DMS53 (cell line): ENCODE data around the gene TAS2R31.
"Not testable (repeated sequence)": the region's sequence is repeated elsewhere in the genome, so short reads cannot be mapped to it uniquely, and the experiment has no call there.

Experiments used
- DNase-seq: peaks from one replicate; lab custom pipeline; 2025; lab: John Stamatoyannopoulos, UW

Gene TAS2R31, protein sequence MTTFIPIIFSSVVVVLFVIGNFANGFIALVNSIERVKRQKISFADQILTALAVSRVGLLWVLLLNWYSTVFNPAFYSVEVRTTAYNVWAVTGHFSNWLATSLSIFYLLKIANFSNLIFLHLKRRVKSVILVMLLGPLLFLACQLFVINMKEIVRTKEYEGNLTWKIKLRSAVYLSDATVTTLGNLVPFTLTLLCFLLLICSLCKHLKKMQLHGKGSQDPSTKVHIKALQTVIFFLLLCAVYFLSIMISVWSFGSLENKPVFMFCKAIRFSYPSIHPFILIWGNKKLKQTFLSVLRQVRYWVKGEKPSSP

DNA sequence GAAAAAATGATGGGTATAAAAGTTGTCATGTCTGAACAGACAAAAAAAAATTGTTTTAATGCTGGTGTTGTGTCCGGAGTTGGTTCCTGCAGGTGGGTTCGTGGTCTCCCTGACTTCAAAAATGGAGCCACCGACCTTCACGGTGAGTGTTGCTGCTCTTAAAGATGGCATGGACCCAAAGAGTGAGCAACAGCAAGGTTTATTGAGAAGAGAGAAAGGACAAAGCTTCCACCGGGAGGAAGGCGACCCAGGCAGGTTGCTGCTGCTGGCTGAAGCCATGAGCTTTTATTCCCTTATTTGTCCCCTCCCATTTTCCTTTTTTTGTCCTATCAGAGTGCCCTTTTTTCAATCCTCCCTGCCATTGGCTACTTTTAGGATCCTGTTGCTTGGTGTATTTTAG lies at the start of gene TAS2R31:
TSS of gene TAS2R31 (minus strand) at position 101 of the 400 bp plus-strand sequence. CDS start at position 29, 72 bp downstream.
- DNase-seq = no peak

DNA sequence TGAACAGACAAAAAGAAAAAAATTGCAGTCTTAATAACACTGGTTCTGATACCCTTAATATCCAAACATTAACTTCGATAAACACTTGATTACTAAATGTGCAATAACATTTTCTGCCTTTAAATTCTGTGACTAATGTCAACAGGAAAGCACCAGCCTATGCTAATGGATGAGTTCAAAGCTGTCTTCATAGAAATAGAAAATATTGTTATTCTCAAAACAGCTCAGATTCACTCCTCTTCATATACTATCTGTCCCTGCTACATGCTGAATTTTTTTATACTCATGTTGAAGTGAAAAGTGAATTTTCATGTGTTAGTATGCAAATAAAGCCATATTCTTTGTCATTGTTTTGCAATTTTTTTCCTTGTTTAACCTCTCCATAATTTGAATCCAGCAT lies 47.0 kb upstream of the TAS2R31 start:
- no peak for DNase-seq

DNA sequence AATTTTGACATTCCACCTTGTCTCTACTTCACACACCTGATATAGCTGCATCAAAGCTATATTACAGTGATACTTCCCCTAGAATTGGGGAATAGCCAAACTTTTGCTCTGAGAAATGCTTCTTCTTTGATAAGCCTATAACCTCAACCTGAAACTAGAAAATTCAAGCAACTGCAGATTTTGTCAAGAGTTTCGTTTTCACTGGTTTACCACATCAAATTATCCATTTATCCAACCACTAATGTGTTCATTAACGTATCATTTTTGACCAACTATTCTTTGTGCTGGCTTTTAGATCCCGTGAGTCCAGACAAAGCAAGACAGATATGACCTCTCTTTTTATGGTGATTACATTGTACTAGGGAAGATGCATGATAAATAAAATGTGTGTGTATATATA lies 44.4 kb upstream of the TAS2R31 start:
- DNase-seq = no peak

DNA sequence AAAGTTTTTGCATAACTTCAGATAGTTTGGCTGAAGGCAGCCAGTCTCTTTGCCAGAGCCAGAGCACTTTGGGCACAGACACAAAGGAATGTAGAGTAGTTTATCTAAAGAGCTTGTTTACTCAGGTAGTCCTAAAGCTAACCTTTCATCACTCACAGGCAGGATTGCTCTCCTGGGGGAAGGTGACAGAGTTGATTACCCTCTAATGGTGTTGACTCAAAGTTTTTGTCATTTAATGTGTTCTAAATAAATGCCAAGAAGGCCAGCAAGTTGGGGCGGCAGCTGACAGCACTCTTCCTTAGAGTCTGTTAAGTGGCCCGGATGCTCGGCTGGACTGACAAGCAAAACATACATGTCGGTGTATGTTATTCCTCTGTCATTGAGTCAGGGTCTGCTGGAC lies 40.2 kb upstream of the TAS2R31 start:
- no peak for DNase-seq

DNA sequence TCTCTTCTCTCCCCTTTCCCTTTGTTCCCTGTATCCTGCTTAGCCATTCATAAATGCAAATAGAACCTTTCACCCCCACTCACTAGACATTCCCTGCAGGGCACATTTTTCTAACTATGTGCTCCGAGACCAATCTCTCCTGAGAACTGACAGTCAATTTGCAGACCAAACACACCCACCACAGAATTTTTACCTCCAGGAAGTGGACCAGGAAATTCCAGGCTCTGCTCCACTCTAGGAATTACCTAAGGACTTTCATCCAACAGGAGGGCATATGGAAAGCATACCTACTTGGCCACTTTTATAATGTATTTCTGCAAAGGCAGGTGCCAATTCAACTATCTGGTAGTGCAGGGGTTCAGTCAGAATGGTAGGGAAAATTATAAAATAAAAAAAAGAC lies 39.8 kb upstream of the TAS2R31 start:
- no peak for DNase-seq

DNA sequence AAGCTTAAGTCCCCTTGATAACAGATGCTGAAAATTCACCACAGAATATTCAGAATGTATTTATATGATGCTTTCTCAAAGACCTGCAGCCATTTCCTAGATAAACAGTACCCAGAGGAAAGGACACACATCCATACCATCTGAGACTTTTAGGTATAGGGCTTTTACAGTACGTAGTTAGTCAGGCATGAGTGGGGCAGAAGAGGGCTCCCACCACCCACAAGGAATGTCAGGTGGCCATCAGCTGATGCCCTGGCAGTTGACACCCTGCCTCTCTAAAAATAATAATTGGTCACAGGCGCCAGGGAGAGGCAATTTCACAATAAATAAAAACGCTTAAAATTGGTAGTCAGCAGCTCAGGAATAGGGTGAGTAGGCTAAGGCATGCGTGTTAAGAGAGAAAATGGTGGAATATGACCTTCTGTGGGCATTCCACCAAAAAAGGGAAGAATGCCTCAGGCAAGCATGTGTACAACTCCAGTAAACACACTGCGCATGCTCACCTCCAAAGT lies 38.7 kb upstream of the TAS2R31 start:
- no peak for DNase-seq

DNA sequence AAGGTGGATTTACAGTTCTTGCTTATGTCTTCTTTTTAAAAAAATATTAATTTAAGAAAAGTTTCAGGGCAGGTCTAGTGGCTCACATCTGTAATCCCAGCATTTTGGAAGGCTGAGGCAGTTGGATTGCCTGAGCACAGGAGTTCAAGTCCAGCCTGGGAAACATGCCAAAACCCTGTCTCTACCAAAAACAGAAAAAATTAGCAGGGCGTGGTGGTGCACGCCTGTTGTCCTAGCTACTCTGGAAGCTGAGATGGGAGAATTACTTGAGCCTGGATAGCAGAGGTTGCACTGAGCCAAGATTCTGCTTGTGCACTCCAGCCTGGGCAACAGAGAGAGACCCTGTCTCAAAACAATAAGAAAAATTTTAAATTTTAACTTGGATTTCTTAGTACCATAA lies 36.3 kb upstream of the TAS2R31 start:
- no peak for DNase-seq

DNA sequence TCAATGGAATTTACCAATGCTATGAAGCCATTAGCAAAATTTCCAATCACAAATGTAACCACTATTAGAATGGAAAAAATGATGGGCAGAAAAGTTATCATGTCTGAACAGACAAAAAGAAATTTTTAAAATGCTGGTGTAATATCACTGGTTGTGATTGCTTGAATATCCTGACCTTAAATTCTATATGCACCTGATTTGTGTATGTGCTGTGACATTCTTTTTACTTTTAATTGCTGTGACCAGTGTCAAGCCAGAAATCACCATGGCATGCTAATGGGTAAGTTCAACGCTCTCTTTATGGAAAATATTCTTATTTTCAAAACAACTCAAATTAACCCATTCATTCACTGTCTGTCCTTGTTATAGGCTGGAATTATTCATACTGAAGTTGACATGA lies 31.0 kb upstream of the TAS2R31 start, which contains the start of gene TAS2R46:
TSS of gene TAS2R46 (minus strand) at position 101 of the 400 bp plus-strand sequence. CDS start at position 101, 0 bp downstream.
- not testable (repeated sequence) for DNase-seq

DNA sequence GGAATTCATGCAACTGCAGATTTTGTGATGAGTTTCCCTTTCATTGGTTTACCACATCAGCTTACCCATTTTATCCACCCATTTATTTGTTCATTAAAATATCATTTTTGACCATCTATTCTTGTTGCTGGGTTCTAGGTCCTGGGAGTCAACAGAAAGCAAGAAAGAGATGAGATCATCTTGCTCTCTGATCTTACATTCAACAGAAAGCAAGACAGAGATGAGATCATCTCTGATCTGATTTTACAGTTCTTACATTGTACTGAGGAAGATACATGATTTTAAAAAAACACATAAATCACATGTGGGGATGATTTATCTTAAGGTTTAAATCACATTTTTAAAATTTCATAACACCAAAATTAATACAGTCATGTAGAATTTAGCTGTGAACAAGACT lies 28.6 kb upstream of the TAS2R31 start:
- DNase-seq = no peak

DNA sequence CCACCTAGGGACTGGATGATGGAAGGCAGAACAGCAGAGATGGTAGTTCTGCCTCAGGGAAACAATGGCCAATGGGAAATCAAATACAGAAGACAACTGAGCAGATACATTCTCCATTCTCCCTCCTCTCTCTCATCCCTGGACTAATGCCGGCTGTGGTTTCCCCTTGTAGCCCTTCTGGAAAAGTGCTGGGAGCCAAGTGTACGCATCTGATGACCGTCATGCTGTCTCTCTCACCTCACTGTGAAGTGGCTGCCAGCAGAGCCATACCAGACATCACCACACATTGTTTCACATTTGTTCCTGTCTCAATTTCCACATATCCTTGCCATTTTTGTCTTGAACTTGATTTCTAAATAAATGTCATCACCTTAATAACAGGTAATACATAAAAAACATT lies 27.8 kb upstream of the TAS2R31 start:
- no peak for DNase-seq

DNA sequence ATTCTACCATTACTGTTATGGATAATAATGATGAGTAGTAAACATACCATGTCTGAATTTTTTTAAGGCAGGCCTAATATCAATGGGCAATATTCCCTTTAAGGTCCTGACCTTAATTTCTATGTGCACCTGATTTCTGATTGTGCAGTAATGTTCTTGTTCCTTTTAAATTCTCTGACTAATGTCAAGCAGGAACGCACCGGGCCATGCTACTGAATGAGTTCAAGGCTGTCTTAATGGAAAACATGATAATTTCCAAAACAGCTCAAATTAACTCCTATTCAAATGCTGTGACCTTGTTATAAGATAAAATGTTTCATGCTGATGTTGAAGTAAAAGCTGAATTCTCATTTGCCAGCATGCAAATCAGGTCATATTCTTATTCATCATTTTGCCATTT lies 24.1 kb upstream of the TAS2R31 start:
- no peak for DNase-seq

DNA sequence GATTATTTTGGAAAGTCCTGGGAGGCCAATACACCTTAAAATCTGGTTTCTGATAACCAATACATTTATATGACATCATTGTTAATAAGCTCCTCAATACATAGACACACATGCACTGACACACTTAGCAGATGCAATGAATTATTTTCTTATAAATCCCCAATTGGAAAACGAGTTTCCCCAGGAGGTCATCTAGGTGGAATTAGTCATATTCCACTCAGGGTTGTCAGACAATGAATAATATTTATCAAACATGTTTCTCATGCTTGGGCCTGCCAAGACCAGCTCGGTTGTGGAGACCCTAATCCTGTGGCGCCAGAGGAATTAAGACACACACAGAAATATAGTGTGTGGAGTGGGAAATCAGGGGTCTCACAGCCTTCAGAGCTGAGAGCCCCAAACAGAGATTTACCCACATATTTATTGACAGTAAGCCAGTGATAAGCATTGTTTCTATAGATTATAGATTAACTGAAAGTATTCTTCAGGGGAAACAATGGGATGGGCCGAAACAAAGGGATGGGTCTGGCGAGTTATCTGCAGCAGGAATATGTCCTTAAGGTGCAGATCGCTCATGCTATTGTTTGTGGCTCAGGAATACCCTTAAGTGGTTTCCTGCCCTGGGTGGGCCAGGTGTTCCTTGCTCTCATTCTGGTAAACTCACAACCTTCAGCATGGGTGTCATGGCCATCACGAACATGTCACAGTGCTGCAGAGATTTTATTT lies 18.8 kb upstream of the TAS2R31 start:
- DNase-seq = not testable (repeated sequence)

DNA sequence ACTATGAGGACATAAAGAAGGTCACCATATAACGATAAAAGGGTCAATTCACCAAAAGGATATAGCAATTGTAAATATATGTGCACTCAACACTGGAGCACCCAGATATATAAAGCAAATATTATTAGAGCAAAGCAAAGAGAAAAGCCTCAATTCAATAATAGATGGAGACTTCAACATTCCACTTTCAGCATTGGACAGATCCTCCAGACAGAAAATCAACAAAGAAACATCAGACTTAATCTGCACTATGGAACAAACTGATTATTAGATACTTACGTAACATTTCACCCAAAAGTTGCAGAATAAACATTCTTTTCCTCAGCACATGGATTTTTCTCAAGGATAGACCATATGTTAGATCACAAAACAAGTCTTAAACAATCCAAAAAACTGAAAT lies 10.2 kb upstream of the TAS2R31 start:
- not testable (repeated sequence) for DNase-seq

DNA sequence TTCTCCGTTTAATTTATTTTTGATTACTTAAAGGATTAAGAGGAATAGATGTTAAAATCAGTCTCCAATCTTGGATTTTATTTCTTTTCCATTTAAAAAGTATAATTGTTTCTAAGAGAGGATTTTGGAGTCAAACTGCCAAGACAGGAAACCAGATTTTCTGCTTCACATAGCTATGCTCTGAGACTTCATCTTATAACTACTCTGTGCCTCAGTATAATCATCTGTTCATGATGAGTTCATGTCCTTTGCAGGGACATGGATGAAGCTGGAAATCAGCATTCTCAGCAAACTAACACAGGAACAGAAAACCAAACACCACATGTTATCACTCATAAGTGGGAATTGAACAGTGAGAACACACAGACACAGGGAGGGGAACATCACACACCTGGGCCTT lies 9.0 kb upstream of the TAS2R31 start:
- DNase-seq = no peak

DNA sequence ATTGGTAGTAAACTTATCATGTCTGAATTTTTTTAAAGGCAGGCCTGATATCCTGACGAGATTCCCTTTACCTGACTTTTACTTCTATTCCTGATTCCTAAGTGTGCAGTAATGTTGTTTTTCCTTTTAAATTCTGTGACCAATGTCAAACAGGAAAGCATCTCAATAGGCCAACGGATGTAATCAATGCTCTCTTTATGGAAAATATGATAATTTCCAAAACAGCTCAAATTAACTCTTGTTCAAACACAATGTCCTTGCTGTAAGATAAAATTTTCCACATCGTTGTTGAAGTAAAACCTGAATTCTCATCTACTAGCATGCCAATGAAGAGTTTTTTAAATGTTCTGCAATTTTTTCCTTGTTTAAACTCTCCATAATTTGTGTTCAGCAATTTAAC lies 8.0 kb upstream of the TAS2R31 start:
- no peak for DNase-seq

DNA sequence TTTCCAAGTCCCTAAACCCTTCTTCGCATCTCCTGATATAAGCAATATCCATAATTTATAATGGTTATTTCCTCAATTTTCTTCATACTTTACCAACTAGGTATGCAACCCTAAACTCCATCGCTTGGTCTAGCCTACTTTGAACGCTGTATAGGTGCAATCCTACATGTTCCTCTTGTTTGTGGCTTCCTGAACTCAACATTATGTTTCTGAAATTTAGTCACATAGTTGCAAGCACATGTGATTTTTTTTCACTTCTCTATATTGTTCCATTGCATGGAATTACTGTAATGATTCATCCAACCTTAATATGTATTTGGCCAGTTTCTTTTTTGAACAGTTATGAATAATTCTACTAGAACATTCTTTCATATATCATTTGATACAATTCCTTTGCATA lies 2.8 kb upstream of the TAS2R31 start:
- not testable (repeated sequence) for DNase-seq

DNA sequence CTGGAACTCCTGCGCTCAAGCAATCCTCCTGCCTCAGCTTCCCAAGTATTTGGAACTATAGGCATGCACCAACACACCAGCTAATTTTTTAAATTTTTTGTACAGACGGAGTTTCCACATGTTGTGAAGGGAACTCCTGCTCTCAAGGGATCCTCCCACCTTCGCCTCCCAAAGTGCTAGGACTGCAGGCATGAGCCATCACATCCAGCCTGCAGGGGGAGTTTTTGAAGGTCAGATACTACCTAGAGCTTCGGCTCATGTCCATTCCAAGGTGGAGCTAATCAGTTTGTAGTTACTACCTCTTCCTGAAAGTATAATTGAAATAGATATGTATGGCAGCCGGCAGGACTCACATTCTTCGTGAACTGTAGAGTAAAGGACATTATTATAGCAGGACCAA lies 5.1 kb downstream of the TAS2R31 start:
- DNase-seq = peak; percentile 36

DNA sequence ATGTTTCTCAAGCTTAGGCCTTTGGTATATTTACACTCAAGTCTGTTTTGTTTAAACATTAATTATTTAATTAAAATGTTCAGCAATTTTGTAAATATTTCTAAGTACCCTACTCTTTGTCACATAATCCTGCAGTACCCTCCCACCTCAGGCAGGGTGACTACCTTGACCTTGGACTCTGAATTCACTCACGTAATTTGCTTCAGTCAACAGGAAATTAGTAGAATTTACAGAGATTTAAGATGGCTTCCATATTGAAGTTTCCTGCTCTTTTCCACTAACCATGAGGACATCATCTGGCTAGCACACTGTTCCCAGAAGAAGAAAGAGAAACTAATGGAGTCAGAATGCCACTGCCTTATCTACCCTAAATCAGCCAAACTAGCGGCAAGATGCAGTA lies 7.8 kb downstream of the TAS2R31 start:
- no peak for DNase-seq

DNA sequence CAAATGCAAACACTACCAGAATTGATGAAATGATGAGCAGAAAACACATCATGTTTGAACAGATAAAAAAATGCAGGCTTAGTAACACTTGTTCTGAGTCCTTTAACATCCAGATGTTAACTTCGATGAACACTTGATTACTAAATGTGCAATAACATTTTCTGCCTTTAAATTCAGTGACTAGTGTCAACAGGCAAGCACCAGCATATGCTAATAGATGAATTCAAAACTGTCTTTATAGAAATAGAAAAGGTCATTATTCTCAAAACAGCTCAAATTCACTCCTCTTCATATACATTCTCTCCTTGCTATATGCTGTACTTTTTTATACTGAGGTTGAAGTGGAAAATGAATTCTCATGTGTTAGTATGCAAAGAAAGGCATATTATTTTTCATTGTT lies 8.7 kb downstream of the TAS2R31 start, which contains the start of gene TAS2R19:
TSS of gene TAS2R19 (minus strand) at position 101 of the 400 bp plus-strand sequence. CDS start at position 52, 49 bp downstream.
- no peak for DNase-seq

DNA sequence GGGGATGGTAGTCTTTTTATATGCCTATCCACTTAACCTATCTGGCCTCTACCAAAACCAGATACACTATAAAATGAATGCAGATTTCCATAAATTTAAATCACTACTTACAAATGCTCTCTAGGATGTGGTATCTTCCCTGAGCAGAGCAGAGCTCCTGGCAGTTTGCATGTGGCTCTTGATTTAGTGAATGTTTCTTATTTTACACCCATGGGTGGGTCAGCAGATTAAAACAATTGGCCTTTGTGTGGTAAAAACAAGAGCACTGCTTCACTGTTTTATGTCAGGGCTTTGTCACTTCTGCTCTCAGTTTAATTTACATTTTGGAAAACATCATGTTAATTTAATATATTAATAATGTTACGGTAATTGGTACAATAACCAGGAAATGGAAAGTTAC lies 14.3 kb downstream of the TAS2R31 start:
- DNase-seq = no peak

DNA sequence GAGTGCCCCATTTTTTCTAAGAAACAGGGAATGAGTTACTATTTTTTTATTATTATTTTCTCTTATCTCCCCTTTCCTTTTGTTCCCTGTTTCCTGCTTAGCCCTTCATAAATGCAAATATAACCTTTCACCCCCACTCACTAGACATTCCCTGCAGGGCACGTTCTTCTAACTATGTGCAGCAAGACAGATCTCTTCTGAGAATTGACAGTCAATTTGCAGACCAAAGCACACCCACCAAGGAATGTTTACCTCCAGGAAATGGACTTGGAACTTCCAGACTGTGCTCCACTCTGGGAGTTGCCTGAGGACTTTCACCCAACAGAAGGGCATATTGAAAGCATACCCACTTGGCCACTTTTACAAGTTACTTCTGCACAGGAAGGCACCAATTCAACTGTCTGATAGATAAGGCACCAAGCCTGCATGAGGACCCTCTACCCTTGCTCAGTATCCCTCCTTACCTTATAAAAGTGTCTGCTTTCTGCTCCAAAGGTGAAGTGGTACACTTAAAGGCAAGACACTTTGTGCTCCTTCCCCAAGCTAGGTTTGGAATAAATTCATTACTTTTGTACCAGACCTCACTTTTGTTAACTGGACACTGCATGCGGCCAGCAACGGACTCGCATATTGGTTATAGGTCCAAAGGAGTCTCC lies 15.3 kb downstream of the TAS2R31 start:
- no peak for DNase-seq

DNA sequence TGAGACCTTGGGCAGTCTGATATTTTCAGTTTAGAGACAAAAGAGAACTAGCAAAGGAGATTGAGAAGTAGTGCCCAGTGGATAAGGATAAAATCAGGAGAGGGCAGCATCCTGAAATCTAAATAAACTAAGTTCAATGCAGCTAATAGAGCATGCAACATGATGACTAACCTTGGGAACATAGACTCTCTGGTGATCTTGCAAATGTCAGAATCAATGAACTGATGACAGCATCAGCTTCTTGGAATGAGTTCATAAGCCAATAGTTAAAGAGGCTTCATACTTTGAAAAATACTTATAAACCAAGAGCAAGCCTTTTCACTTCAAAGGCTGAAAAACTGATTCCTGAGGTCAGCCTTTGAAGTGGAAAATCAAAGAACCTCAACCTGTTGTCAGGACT lies 17.0 kb downstream of the TAS2R31 start:
- no peak for DNase-seq

DNA sequence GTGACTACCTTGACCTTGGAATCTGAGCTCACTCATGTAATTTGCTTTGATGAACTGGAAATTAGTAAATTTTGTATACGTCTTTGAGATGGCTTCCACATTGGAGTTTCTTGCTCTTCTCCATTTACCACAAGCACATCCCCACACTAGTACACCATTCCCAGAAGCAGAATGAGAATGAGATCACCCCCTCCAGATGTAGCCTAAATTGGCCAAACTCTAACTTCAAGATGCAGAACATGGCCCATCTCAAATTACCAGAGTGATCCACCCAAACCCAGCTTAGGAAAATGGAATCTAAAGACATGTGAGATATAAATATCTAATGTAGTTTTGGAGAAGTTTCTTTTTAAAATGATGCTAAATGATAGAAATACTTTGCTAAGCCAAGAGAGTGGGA lies 23.6 kb downstream of the TAS2R31 start:
- DNase-seq = no peak
